ENCODE measurements around the gene TTC28.
"Not testable (repeated sequence)": the region's sequence is repeated elsewhere in the genome, so short reads cannot be mapped to it uniquely, and the experiment has no call there.

TTC28 gene

GRCh38 chr22:28097627-28098026 is 582.0 kb downstream of the TTC28 start:
- DNase-seq (ENCODE audit: low spot score): no peak

GRCh38 chr22:28096161-28096560 is 583.5 kb downstream of the TTC28 start:
- TF ChIP-seq CTCF (IDR thresholded peaks at IDR 0.05; ENCODE audit: extremely low read depth, missing control alignments): no peak
- no peak for DNase-seq (ENCODE audit: low spot score)

More at GRCh38 chr22:28097627-28098026, 582.0 kb downstream of the TTC28 start:
- no peak for TF ChIP-seq CTCF (IDR thresholded peaks at IDR 0.05; ENCODE audit: extremely low read depth, missing control alignments)

GRCh38 chr22:28095316-28096095 is 584.1 kb downstream of the TTC28 start:
- DNase-seq (ENCODE audit: low spot score): no peak
- TF ChIP-seq CTCF (IDR thresholded peaks at IDR 0.05; ENCODE audit: extremely low read depth, missing control alignments): no peak

GRCh38 chr22:28094771-28095170 is 584.9 kb downstream of the TTC28 start:
- TF ChIP-seq CTCF (IDR thresholded peaks at IDR 0.05; ENCODE audit: extremely low read depth, missing control alignments): no peak
- no peak for DNase-seq (ENCODE audit: low spot score)

GRCh38 chr22:28093711-28094110 is 585.9 kb downstream of the TTC28 start:
- no peak for TF ChIP-seq CTCF (IDR thresholded peaks at IDR 0.05; ENCODE audit: extremely low read depth, missing control alignments)
- no peak for DNase-seq (ENCODE audit: low spot score)

- no peak for DNase-seq (ENCODE audit: low spot score)
Observed at GRCh38 chr22:28091486-28091885, 588.2 kb downstream of the TTC28 start.

GRCh38 chr22:28089541-28089940 is 590.1 kb downstream of the TTC28 start:
- DNase-seq (ENCODE audit: low spot score): not testable (repeated sequence)

More at GRCh38 chr22:28091486-28091885, 588.2 kb downstream of the TTC28 start:
- no peak for TF ChIP-seq CTCF (IDR thresholded peaks at IDR 0.05; ENCODE audit: extremely low read depth, missing control alignments)

GRCh38 chr22:28077166-28077565 is 602.5 kb downstream of the TTC28 start:
- no peak for DNase-seq (ENCODE audit: low spot score)
- no peak for TF ChIP-seq CTCF (IDR thresholded peaks at IDR 0.05; ENCODE audit: extremely low read depth, missing control alignments)

All from GM20000 (cell line).